ENCODE results near the gene DSPP.

DSPP gene

GRCh38 chr4:87624698-87625097, 16.4 kb downstream of the DSPP start:
- no peak for DNase-seq (ENCODE audit: low read depth in 1 of 2, low spot score in 1 of 2)

GRCh38 chr4:87631668-87632067, 23.3 kb downstream of the DSPP start:
- DNase-seq (ENCODE audit: low read depth in 1 of 2, low spot score in 1 of 2): no peak

- no peak for DNase-seq (ENCODE audit: low read depth in 1 of 2, low spot score in 1 of 2)
These were observed 24.1 kb downstream of the DSPP start for GRCh38 chr4:87632469-87632868.

DNA sequence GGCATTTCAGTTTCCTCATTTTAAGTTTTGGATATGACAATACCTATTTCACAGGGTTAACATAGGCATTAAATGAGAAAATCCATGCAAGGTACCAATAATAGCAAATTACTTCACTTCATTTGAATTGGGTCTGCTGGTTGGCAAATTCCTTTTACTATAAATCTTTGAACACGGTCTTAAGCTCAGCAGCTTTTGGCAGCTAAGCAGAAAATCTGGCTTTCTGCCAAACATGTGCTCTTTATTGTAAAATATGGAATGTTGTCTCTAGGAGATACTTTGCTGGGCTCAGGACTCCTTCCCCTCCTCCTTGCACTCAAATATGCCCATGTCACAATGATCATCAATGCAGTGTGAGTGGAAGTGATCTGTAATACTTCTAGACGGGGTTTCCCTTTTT, 24.9 kb downstream of the DSPP start:
- no peak for DNase-seq (ENCODE audit: low read depth in 1 of 2, low spot score in 1 of 2)

GRCh38 chr4:87644286-87644685, 36.0 kb downstream of the DSPP start:
- no peak for DNase-seq (ENCODE audit: low read depth in 1 of 2, low spot score in 1 of 2)

GRCh38 chr4:87649980-87650379, 41.7 kb downstream of the DSPP start, which contains the start of gene DMP1:
TSS of gene DMP1 (plus strand) at chr4:87650280. CDS start at chr4:87656493, 6,213 bp downstream.
- DNase-seq (ENCODE audit: low read depth in 1 of 2, low spot score in 1 of 2): no peak

DNA sequence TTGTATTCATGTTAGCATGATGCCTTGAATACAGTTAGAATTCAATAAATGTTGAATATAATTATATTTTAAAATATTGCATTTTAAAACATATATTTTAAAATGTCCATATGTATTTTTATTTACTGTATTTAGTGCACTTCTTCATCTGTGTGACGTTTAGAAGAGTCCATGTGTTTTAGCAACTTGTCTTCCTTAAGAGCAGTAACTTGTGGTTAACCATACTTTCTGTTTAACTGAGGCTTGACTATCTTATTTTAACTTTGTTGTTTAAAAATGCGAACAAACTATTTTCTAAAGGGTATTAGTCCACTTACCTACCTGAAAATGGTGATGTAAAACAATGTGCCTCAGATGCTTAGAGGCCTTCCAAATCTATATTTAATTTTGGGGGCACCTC, 42.6 kb downstream of the DSPP start:
- no peak for DNase-seq (ENCODE audit: low read depth in 1 of 2, low spot score in 1 of 2)

DNA sequence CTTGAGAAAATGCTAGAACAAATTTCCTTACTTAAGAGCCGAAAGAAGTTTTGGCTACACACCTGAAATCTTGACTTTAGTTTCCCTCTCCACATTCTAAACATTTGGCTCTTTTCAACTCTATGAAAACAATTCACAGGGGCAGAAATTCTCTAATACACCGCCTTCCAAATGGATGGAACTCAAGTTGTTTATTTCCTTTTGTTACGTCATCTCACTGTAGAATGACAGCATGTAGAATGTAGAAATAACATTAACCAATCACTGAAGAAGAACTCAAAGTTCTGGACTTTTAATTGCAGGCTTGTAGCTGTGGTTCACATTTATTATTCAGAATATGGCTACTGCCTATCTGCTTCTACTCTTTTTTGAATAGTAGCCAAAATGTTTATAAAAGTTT, 43.6 kb downstream of the DSPP start:
- DNase-seq (ENCODE audit: low read depth in 1 of 2, low spot score in 1 of 2): no peak

DNA sequence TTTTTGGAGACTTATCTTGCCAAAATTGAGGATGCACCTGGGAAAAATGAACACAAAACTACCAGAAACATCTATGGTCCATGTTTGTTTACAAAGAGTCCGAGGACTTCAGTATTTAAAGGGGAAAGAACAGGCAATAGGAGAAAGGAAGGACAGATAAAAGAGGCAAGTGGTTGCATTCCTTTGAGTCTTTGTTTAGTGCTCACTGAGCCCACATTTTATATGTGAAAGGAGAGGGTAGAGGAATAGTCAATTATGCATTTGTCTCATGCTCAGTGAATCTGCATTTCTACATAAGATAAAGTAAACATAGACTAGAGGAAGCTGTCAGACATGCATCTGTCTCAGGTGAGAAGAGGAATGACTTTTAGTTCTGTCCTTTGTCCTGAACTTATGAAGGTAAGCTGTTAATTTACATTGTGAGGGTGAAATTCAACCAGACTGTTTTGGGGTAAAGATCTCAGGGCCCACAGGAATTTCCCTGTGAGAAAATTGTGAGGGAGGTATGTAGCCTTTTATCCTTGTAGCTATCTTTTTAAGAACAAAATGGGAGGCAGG, 46.2 kb downstream of the DSPP start:
- DNase-seq (ENCODE audit: low read depth in 1 of 2, low spot score in 1 of 2): no peak

DNA sequence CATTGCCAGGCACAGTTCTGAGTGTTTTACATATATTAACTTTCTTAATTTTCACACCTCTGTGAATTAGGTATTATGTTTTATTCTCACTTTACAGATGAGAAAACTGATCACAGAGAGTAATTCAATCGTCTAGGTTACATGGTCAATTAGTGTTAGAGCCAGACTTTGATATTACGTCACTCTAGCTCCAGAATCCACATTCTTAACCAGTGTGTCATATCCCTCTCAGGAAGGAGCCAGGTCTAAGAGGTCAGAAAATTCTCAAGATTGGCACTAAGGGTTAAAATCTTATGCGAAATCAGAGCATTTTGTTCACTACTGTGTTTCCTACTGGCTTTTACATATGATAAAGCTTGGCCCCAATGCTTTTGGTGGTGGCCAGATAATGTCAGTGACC, 49.2 kb downstream of the DSPP start:
- DNase-seq (ENCODE audit: low read depth in 1 of 2, low spot score in 1 of 2): no peak

GRCh38 chr4:87659247-87659931, 51.1 kb downstream of the DSPP start:
- no peak for DNase-seq (ENCODE audit: low read depth in 1 of 2, low spot score in 1 of 2)

GRCh38 chr4:87662871-87663270, 54.5 kb downstream of the DSPP start:
- DNase-seq (ENCODE audit: low read depth in 1 of 2, low spot score in 1 of 2): no peak

Data from activated CD4-positive, alpha-beta T cell treated with anti-CD3 and anti-CD28 coated beads, Interleukin-2, amount 50 U/mL, for 24 hours (primary cell).